ENCODE data around the gene GGA1.
A peak's percentile ranks its signal among the peaks of the same experiment; 100 is the strongest.

The GGA1 gene

DNA sequence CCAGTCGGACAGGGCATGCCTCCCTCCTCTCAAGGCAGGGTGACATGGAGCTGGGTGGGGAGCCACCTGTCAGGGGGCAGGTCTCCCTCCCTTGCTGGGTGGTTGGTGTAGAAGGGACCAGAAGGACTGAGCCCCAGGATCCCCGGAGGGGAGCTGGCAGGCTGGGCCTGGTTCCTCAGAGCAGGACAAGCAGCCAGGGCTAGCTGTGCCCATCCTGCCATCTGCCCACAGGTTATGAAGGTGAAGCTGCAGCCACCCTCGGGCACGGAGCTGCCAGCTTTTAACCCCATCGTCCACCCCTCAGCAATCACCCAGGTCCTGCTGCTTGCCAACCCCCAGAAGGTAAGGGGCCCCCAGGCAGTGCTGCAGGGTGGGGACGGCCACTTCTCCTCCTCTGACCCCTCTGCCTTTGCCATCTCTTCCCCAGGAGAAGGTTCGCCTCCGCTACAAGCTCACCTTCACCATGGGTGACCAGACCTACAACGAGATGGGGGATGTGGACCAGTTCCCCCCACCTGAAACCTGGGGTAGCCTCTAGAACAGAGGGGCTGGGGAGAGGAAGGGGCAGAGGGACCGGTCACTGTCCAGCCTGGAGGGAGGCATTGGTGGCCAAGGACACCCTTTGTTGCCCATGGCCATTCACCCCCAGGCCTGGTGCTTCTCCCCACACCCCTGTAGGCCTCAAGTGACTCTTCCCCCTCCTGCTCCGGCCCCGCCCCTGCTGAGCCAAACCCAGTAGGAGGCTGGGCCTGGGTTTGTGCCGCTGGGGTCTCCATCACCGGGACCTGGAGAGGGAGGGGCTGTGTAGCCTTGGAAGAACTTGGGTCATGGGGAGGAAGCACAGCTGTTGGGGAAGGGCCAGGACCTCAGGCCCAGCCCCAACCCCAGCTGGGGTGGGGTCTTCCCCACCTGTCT is 23.8 kb downstream of the GGA1 start:
- peaks cover 27% of the 10 kb centered on the region for H3K4me1 ChIP-seq (ENCODE audit: insufficient read depth, low read length)
- H3K36me3 ChIP-seq (ENCODE audit: insufficient read depth, low read length): peaks cover 35% of the 10 kb centered on the region
- H3K4me3 ChIP-seq (ENCODE audit: low read length): no peak overlapping the region
- H3K9me3 ChIP-seq (ENCODE audit: low read length): no peaks in the 10 kb centered on the region
- no peaks in the 10 kb centered on the region for H3K27me3 ChIP-seq (ENCODE audit: insufficient read depth, low read length)
- no peak overlapping the region for H2AFZ ChIP-seq (ENCODE audit: low read depth, low read length)

DNA sequence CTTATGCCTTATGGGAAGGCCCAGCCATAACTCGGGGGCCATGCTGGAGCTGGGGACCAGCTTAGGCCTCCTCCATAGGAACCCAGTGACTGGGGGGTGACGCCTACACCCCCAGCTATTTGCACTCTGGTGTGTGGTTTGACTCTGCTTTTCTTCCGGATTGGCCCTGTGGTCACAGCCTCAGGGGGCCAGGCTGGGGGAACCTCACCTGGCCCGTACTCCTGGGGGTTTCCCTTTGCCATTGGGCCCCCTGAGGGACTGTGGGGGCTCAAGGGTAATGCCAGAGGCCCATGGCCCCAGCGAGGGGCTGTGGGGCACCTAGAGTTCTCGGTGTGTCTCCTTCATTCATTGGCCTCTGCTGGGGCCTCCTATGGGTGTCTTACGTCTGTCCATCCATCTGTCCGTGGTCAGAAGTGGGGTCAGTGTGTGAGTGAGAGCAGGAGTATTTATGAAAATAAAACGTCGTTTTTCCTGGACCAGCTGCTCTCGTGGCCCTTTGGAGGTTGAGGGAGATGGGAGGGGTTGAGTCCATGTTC is 24.5 kb downstream of the GGA1 start:
- no peaks in the 10 kb centered on the region for H3K9me3 ChIP-seq (ENCODE audit: low read length)
- H3K36me3 ChIP-seq (ENCODE audit: insufficient read depth, low read length): peaks cover 32% of the 10 kb centered on the region
- no peak overlapping the region for H2AFZ ChIP-seq (ENCODE audit: low read depth, low read length)
- H3K4me3 ChIP-seq (ENCODE audit: low read length): no peak overlapping the region
- H3K4me1 ChIP-seq (ENCODE audit: insufficient read depth, low read length): peaks cover 27% of the 10 kb centered on the region
- no peaks in the 10 kb centered on the region for H3K27me3 ChIP-seq (ENCODE audit: insufficient read depth, low read length)

DNA sequence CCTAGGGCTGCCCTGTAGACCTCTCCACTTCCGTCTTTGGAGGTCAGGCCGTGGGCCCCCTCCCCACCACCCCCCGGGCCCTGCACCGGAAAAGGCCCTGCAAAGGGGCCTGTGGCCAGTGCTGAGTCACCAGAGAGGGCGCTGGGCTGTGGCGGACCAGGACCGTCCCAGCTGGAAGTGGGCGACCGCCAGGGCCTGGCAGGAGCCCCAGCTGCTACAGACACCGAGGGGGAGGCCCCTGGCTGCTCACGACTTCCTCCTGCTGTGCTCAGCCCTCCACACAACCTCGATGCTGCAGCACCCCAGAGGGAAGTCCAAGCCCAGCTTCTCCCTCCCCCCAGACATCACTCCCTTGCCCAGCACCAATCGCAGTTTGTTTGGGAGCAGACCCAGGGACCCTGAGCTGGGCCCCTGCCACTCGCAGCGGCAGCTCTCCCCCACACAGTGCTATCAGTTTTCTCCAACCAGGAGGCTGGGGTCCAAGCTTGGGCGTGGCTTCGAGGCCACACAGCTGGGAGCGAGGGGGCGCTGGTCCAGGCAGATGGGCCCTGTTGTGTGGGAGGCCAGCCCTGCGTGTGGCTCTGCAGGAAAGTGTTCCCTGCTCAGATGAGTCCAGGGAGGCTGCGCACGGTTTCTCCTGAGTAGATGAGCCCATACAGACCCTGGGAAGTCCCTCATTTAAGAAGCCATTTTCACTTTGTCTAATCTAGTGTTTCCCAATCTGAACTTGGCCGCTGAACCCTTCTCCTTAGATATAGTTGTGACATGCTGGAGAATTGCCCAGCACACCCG is 25.2 kb downstream of the GGA1 start:
- no peaks in the 10 kb centered on the region for H3K9me3 ChIP-seq (ENCODE audit: low read length)
- H3K4me3 ChIP-seq (ENCODE audit: low read length): peak overlapping the region; percentile 1
- H3K36me3 ChIP-seq (ENCODE audit: insufficient read depth, low read length): peaks cover 26% of the 10 kb centered on the region
- no peak overlapping the region for H2AFZ ChIP-seq (ENCODE audit: low read depth, low read length)
- H3K27me3 ChIP-seq (ENCODE audit: insufficient read depth, low read length): no peaks in the 10 kb centered on the region
- peaks cover 27% of the 10 kb centered on the region for H3K4me1 ChIP-seq (ENCODE audit: insufficient read depth, low read length)

DNA sequence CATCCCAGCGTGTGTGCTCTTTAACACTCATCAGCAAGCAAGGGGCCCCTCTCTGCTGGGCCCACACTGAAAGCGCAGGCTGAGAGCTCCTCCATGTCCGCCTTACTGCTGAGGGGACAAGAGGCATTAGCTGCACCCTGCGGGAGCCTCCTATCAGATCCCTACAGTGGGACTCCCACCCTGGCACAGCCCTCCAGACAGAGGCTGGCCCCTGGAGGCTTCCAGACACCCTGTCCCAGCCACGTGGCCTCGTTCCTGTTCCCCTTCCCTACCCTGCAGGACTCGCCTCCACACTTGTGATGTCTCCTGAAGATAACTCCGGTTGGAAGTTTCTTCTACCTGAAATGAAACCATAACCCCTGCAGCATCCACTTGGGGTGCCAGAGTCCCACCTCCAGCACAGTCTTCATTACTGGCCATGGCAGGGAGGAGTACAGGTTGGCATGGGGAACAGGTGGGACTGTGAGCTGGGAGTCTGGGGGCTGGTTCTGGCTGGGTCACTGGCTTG is 25.8 kb downstream of the GGA1 start:
- Histone ChIP-seq H2AFZ (ENCODE audit: low read depth, low read length) (no peak overlapping the region), H3K9me3 (ENCODE audit: low read length) (no peaks in the 10 kb centered on the region)

DNA sequence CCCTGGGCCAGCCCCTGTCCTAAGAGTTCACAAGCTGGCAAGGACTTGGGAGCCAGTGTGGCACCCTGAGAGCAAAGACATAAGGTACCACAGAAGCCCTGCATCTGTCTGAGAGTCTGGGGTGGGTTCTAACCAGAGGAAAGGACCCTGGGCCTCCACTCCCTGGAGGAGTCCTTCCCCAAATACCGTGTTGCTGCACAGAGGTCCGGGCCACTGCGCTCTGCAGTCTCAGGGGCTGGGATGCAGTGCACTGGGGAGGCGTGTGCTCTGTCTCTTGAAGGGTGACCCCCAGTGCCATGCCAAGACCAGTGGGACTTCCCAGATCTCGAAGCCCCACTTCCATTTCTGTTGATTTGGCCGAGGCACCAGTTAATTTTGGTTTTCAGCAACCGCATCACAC is 26.5 kb downstream of the GGA1 start:
- Histone ChIP-seq H2AFZ (ENCODE audit: low read depth, low read length) (no peak overlapping the region), H3K4me1 (ENCODE audit: insufficient read depth, low read length) (peaks cover 34% of the 10 kb centered on the region), H3K27me3 (ENCODE audit: insufficient read depth, low read length) (no peaks in the 10 kb centered on the region), H3K4me3 (ENCODE audit: low read length) (no peak overlapping the region), H3K36me3 (ENCODE audit: insufficient read depth, low read length) (peaks cover 16% of the 10 kb centered on the region), H3K9me3 (ENCODE audit: low read length) (no peaks in the 10 kb centered on the region)

More for the DNA sequence above, 25.8 kb downstream of the GGA1 start:
- Histone ChIP-seq H3K4me1 (ENCODE audit: insufficient read depth, low read length) (peaks cover 31% of the 10 kb centered on the region), H3K4me3 (ENCODE audit: low read length) (no peak overlapping the region), H3K27me3 (ENCODE audit: insufficient read depth, low read length) (no peaks in the 10 kb centered on the region), H3K36me3 (ENCODE audit: insufficient read depth, low read length) (peaks cover 20% of the 10 kb centered on the region)

DNA sequence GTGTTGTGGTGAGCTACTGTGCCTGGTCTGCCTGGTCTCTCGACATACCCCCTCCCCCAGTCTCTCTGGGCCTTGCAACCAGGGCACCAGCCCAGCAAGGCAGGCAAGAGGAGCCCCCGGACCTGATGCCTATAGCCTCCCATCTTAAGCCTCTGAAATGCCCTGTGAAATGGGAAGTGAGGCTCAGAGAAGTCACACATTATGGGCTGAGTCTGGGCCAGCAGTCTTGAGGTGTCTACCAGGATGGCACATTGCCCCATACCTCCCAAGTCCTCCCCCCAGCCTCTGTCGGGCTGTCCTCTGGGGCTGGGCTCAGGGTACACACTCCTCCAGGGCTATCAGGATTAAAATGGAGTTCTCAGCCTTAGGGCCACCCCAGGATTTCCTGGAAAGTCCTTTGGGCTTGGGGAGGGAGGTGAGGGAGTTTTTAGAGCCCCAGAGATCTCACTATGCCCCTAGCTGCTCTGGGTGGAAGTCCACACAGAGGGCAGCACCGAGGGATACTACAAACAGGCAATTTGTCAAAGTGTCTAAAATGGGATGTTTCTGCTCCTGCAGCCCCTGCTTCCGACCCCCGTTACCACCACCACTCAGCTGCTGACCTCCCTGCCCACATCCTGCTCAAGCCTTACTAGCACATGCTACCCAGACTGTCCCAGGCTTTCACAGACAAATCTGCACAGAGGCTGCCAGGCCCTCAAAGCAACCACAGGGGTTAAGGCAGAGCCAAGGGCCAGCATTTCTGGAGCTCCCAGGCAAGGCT is 27.7 kb downstream of the GGA1 start:
- Histone ChIP-seq H3K9me3 (ENCODE audit: low read length) (no peaks in the 10 kb centered on the region), H3K36me3 (ENCODE audit: insufficient read depth, low read length) (peaks cover 8% of the 10 kb centered on the region), H3K27me3 (ENCODE audit: insufficient read depth, low read length) (no peaks in the 10 kb centered on the region), H3K4me3 (ENCODE audit: low read length) (no peak overlapping the region), H3K4me1 (ENCODE audit: insufficient read depth, low read length) (peaks cover 41% of the 10 kb centered on the region), H2AFZ (ENCODE audit: low read depth, low read length) (no peak overlapping the region)

DNA sequence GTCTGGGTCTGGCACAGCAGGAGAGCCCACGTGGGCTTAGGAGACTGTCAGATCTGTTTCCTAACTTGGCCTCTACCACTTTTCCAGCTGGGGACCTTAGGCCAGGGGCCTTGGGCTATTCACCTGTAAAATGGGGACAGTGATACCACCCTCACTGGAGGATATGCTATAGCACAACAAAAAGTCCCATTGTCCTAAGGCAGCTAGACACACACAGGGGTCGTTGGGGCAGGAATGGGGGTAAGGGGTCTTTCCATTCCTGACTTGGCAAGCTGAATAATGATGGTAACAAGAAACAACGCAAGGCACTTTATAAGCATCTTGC is 28.3 kb downstream of the GGA1 start:
- Histone ChIP-seq H2AFZ (ENCODE audit: low read depth, low read length) (no peak overlapping the region), H3K27me3 (ENCODE audit: insufficient read depth, low read length) (no peaks in the 10 kb centered on the region), H3K4me3 (ENCODE audit: low read length) (no peak overlapping the region), H3K9me3 (ENCODE audit: low read length) (no peaks in the 10 kb centered on the region), H3K36me3 (ENCODE audit: insufficient read depth, low read length) (peaks cover 7% of the 10 kb centered on the region), H3K4me1 (ENCODE audit: insufficient read depth, low read length) (peaks cover 41% of the 10 kb centered on the region)

DNA sequence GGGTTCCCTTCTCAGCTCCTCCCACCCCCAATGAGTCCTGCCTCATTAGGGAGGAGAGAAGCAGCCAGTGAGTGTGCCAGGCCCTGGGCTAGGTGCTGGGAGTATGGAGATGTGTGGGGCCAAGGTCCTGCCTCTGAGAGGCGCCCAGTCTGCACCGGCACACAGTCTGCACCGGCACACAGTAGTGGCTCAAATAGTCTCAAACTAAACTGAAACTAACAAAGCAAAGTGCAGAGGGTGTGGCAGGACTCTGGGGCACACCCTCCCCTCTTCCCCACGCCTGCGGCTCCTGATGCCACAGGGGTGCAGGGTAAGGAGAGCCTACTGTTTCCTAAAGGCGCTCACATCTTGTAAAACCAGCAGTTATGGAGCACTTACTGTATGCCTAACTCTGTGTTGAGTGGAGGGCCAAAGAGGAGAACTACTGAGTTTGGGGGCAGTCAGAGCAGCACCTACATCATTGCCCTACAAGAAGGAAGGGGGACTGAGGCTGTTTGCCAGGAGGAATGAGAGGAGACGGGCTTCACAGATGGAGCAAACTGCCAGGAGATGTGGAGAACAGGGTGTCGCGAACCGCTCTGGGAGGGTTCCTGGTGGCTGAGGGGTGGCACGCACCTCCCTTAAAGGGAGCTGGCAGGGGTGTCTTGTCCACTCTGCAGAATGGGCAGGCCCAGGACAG is 29.9 kb downstream of the GGA1 start:
- Histone ChIP-seq H3K4me1 (ENCODE audit: insufficient read depth, low read length) (peaks cover 30% of the 10 kb centered on the region), H2AFZ (ENCODE audit: low read depth, low read length) (no peak overlapping the region), H3K9me3 (ENCODE audit: low read length) (no peaks in the 10 kb centered on the region), H3K36me3 (ENCODE audit: insufficient read depth, low read length) (no peaks in the 10 kb centered on the region), H3K27me3 (ENCODE audit: insufficient read depth, low read length) (no peaks in the 10 kb centered on the region), H3K4me3 (ENCODE audit: low read length) (no peak overlapping the region)

DNA sequence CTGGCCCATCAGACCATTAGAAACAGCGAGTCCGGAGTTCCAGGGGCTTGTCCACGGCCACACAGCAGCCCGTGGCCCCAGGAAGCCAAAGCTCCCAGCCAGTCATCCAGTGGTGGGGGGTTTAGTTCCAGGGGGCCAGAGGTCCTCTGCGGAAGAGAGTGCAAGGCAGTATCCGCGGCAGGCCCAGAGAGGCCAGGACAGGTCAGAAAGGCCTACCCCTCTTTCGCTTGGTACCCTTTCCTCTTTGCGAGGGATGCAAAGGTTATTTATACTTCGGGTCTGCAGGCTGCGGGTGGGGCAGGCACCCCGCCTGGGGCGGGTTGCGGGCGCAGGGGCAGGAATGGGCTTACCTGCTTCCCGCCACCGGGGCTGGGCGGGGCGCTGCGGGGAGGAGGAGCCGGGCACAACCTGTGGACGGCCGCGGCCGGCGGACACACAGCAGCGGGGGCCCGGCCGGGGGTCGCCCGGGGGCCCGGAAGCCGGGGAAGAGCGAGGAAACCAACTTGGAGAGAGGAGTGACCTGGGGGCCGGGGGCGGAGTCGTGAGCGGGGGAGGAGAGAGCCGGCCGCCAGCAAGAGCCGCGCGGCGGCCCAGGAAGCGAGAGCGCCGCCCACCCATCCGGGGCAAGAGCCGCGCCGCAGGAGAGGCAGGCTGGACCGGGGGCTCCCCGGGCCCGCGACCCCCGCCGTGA is 30.6 kb downstream of the GGA1 start, which contains the start of gene SH3BP1:
Gene SH3BP1 (plus strand): TSS at position 600 of the 691 bp plus-strand sequence. CDS start 119 bp downstream, outside the sequence.
- H3K4me1 ChIP-seq (ENCODE audit: insufficient read depth, low read length): peaks cover 23% of the 10 kb centered on the region
- H3K36me3 ChIP-seq (ENCODE audit: insufficient read depth, low read length): no peaks in the 10 kb centered on the region

DNA sequence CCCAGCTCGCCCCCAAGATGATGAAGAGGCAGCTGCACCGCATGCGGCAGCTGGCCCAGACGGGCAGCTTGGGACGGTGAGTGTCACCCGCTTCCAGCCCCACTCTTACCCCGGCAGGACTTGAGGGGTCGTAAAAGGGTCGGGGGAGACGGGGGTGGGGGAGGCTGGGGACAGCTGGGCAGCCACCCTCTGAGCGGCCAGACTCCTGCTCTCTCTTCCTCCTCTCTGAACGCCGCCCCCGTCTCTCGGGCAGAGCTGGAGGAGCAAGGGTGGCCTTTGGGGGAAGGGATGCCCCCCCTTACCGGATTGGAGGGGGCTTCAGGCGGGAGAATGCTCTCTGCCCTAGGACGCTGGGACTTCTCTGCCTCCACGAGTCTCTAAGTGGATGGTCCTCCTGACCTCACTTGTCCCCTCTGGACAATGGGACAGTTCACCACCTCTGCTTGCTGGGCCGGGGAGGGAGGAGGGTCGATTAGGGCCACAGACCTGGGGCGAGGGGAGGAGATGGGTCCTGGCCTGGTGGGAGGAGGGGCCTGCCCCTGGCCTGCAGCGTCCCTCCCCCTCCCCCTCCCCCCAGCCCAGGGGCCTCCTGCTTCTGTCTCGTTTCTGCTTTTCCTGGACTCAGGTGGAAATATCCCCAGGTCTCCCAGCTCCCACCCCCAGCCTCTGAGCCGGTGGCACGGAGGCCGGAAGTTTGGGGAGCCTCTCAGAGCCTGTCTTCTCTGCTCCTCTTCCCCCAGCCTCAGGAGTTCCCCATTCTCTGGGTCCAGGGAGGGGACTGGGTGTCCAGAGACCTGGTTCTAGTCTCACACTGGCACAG is 31.3 kb downstream of the GGA1 start:
- Histone ChIP-seq H3K36me3 (ENCODE audit: insufficient read depth, low read length) (no peaks in the 10 kb centered on the region), H3K9me3 (ENCODE audit: low read length) (no peaks in the 10 kb centered on the region), H3K27me3 (ENCODE audit: insufficient read depth, low read length) (no peaks in the 10 kb centered on the region), H3K4me1 (ENCODE audit: insufficient read depth, low read length) (peaks cover 16% of the 10 kb centered on the region), H3K4me3 (ENCODE audit: low read length) (peak overlapping the region; percentile 41), H2AFZ (ENCODE audit: low read depth, low read length) (peak overlapping the region; percentile 66)

More for the DNA sequence above, 30.6 kb downstream of the GGA1 start, which contains the start of gene SH3BP1:
- Histone ChIP-seq H2AFZ (ENCODE audit: low read depth, low read length) (peak within 1 kb of the TSS; percentile 66), H3K9me3 (ENCODE audit: low read length) (no peaks in the 10 kb centered on the region), H3K27me3 (ENCODE audit: insufficient read depth, low read length) (no peaks in the 10 kb centered on the region), H3K4me3 (ENCODE audit: low read length) (peak within 1 kb of the TSS; percentile 41)
